ENCODE data around the gene ANKS1A. TPM values are rescaled to one million over a fixed set of nuclear protein-coding genes. Genes with fewer than 3 reads are reported as not detected.

Gene ANKS1A
- total and polyA plus RNA-seq, 2 of the 4 experiments (the other 2 are of a cell fraction) = 7.2 to 7.5 TPM

- Histone ChIP-seq H3K4me3 (ENCODE audit: insufficient read depth, low read depth, low read length) (no peak overlapping the region), H2BK5ac (ENCODE audit: low read depth, low read length, poor library complexity, severe bottlenecking) (no peak overlapping the region), H3K27ac (ENCODE audit: insufficient read depth, low read length) (no peak overlapping the region), H3K4me2 (ENCODE audit: low read depth, low read length) (no peak overlapping the region), H4K91ac (ENCODE audit: insufficient read depth, low read depth, low read length) (no peak overlapping the region), H3K23ac (ENCODE audit: low read depth, low read length) (no peak overlapping the region), H3K9me1 (ENCODE audit: insufficient read depth, low read length) (0 out of 2 replicates have a peak, but pooled peaks cover 2% of the 10 kb centered on the region), H4K8ac (ENCODE audit: low read depth in 2 of 2, low read length in 2 of 2) (no peak overlapping the region), H3K9ac (ENCODE audit: low read depth, low read length) (no peak overlapping the region), H3K18ac (ENCODE audit: low read depth, low read length) (no peak overlapping the region), H2AK9ac (replicated peaks; ENCODE audit: low read depth, low read length, poor library complexity) (no peak overlapping the region), H3K27me3 (ENCODE audit: control insufficient read depth, insufficient read depth, low read length) (no peaks in the 10 kb centered on the region), H4K20me1 (ENCODE audit: insufficient read depth, low read length) (no peaks in the 10 kb centered on the region), H4K5ac (ENCODE audit: low read depth, low read length) (no peak overlapping the region), H3K79me1 (ENCODE audit: low read depth in 1 of 2, low read length in 2 of 2) (no peaks in the 10 kb centered on the region), H2AK5ac (ENCODE audit: low read depth, low read length) (no peak overlapping the region), H3K14ac (replicated peaks; ENCODE audit: low read depth, low read length) (no peak overlapping the region), H2BK15ac (ENCODE audit: low read depth, low read length) (no peak overlapping the region), H2BK20ac (ENCODE audit: low read depth, low read length) (no peak overlapping the region), H2BK120ac (ENCODE audit: low read depth, low read length) (no peak overlapping the region), H3K4me1 (ENCODE audit: control insufficient read depth, insufficient read depth, low read length) (no peaks in the 10 kb centered on the region), H3K4ac (ENCODE audit: low read depth, low read length) (no peak overlapping the region), H3K9me3 (ENCODE audit: control insufficient read depth, insufficient read depth, low read length) (no peaks in the 10 kb centered on the region), H2AFZ (replicated peaks; ENCODE audit: low read length, poor library complexity) (no peak overlapping the region), H3K36me3 (ENCODE audit: control insufficient read depth, insufficient read depth, low read length) (no peaks in the 10 kb centered on the region; the same call in 1 of the 2 replicates), H3K56ac (ENCODE audit: extremely low read depth, insufficient read depth, low read length) (no peak overlapping the region)
- ATAC-seq (ENCODE audit: low read depth) = no peak
- in situ Hi-C loops (cut with MboI; ENCODE audit: low sequenced_read_pairs) (no loop called here), intact Hi-C loops (cut with micrococcal nuclease) (no loop called here), dilution Hi-C loops (cut with HindIII; ENCODE audit: low sequenced_read_pairs, unreplicated experiment) (no loop called here)
- ChIA-PET POLR2A (ENCODE audit: unreplicated experiment) (no interaction called here), CTCF (no interaction called here)
- no TSS peak for BruUV-seq (replicated peaks)
- 79% methylated on average over 5 of the region's 9 CpGs; no CpG with 5 or more reads in 1 of the 2 experiments for WGBS, 2 experiments (ENCODE audit: extremely low coverage in 2 of 2, insufficient read length in 1 of 2)
- no peak for DNase-seq
- TF ChIP-seq CHD1 (IDR thresholded peaks at IDR 0.05; ENCODE audit: low read depth, low read length) = no peak
These were observed 183.6 kb downstream of the ANKS1A start for GRCh38 chr6:35072698-35073055.

Data from IMR-90 (cell line).